ENCODE results near the gene TJP2. TPM values are rescaled to one million over a fixed set of nuclear protein-coding genes. Genes with fewer than 3 reads are reported as not detected.

The TJP2 gene
- total RNA-seq, 1 donor from 2014 or later: 105 TPM

Other genes starting within 250 kb of the TJP2 start
- not detected for gene PRKACG, start 160.2 kb upstream of the TJP2 start, total RNA-seq
- gene FXN, start 138.5 kb upstream of the TJP2 start, total RNA-seq: 16.5 TPM
- 3.9 TPM for gene ENTREP1, start 150.9 kb downstream of the TJP2 start, total RNA-seq